PFSK-1 (cell line): ENCODE data around the gene CXXC5.

ENCODE experiments used
- POLR2AphosphoS5 ChIP-seq: IDR thresholded peaks from 2 replicates; pipeline ENCODE4 v1.6.1; 2012; ENCODE audit warnings: low read depth, mild to moderate bottlenecking, control low read depth, low read length, moderate library complexity
- REST ChIP-seq, 2 experiments: IDR thresholded peaks; 2 replicates each; pipeline versions ENCODE4 v1.6.1 to v1.8.0; 2011 to 2012; ENCODE audit warnings: low read depth in 2 of 2, low read length in 2 of 2, control low read depth in 1 of 2, inconsistent platforms in 1 of 2, mild to moderate bottlenecking in 1 of 2, moderate library complexity in 1 of 2; ENCODE audit not compliant: insufficient read depth in 1 of 2
- TAF1 ChIP-seq: IDR thresholded peaks from 2 replicates; pipeline ENCODE4 v1.6.1; 2012; ENCODE audit warnings: low read length, control low read depth, borderline replicate concordance; ENCODE audit not compliant: insufficient read depth

GRCh38 chr5:139675213-139675612 lies 27.1 kb downstream of the CXXC5 start:
- TF ChIP-seq REST (IDR thresholded peaks at IDR 0.05; ENCODE audit: insufficient read depth in 1 of 2, low read depth in 2 of 2, low read length in 2 of 2) (no peak), TAF1 (no peak), POLR2AphosphoS5 (no peak)
